ENCODE measurements around the gene RPS6KB2. TPM values are rescaled to one million over a fixed set of nuclear protein-coding genes. Genes with fewer than 3 reads are reported as not detected.

RPS6KB2 gene
- total RNA-seq: 10 to 100 TPM; 54.5 to 72.9 TPM

DNA sequence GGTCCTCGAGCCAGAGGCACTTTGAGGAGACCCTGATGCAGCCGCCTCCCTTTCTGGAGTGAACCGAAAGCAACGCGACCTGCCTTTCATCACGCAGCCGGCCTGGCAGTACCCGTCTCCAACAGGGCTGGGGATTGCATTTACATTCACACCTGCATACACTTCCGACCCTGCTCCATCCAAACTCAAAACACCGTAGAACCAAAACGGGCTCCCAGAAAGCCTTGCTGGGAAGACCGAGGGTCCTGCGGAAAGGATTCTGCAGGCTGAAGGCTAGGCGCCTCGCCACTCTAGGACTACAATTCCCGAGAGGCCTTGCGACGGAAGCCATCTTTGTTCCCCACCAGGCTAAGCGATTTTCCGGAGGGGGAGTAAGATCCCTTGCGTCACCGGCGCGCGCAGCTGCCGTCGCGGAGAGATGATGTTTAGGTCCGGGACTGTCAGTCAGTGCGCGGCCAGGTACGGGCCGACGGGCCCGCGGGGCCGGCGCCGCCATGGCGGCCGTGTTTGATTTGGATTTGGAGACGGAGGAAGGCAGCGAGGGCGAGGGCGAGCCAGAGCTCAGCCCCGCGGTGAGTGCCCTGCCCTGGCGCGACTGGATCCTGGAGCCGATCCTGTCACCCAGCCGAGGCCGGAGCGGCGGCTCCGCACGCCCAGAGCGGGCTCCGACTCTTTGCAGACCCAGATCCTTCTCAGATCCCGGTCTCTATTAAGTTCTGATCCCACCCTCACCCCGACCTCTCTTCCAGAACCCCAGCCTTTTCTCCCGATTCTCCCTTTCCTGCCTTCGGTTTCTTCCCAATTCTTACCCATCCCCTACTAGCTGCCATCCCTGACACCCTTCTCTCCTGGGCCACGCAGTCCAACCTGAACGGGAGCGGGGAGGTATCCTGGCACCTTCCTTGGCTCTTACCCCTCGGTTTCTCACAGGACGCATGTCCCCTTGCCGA, at the start of gene RPS6KB2:
Gene RPS6KB2, plus strand, starts transcription at position 443 of the 950 bp plus-strand sequence. Its CDS starts 52 bp downstream, at position 495.
- intact Hi-C loops (cut with DNase I): no loop called here
- under 1% methylated on average over 68 of the region's 68 CpGs for WGBS
- H3K4me3 ChIP-seq: peak within 1 kb of the TSS; percentile 77 to 86

GRCh38 chr11:67378544-67378943, 49.8 kb upstream of the RPS6KB2 start:
- no peak overlapping the region for H3K4me3 ChIP-seq
- intact Hi-C loops (cut with DNase I): no loop called here
- no peaks in the 10 kb centered on the region for H3K9me3 ChIP-seq
- no peak for DNase-seq (ENCODE audit: low spot score)
- WGBS: 94% methylated on average over 4 of the region's 4 CpGs
- peaks cover 4% of the 10 kb centered on the region for H3K4me1 ChIP-seq (replicated peaks)
- H3K27me3 ChIP-seq (replicated peaks; ENCODE audit: insufficient read depth): no peaks in the 10 kb centered on the region
- no peak overlapping the region for H3K27ac ChIP-seq
- TF ChIP-seq POLR2A (IDR thresholded peaks at IDR 0.05) (no peak), CTCF (IDR thresholded peaks at IDR 0.05) (no peak), POLR2AphosphoS5 (IDR thresholded peaks at IDR 0.05) (no peak)
- no peaks in the 10 kb centered on the region for H3K36me3 ChIP-seq

More for the DNA sequence above, at the start of gene RPS6KB2:
- Histone ChIP-seq H3K27me3 (replicated peaks; ENCODE audit: insufficient read depth) (no peaks in the 10 kb centered on the region), H3K9me3 (no peaks in the 10 kb centered on the region), H3K4me1 (replicated peaks) (peaks cover 10% of the 10 kb centered on the region), H3K27ac (peak within 1 kb of the TSS; percentile 86 to 88), H3K36me3 (peaks cover 0 to 9% of the 10 kb centered on the region in 2 donors)
- DNase-seq (ENCODE audit: low spot score): peak; percentile 98
- peak in 2 of 4 experiments; percentile 39 to 42 for TF ChIP-seq CTCF (IDR thresholded peaks at IDR 0.05)
- peak; percentile 91 for TF ChIP-seq POLR2A (IDR thresholded peaks at IDR 0.05)
- TF ChIP-seq POLR2AphosphoS5 (IDR thresholded peaks at IDR 0.05): peak; percentile 100

DNA sequence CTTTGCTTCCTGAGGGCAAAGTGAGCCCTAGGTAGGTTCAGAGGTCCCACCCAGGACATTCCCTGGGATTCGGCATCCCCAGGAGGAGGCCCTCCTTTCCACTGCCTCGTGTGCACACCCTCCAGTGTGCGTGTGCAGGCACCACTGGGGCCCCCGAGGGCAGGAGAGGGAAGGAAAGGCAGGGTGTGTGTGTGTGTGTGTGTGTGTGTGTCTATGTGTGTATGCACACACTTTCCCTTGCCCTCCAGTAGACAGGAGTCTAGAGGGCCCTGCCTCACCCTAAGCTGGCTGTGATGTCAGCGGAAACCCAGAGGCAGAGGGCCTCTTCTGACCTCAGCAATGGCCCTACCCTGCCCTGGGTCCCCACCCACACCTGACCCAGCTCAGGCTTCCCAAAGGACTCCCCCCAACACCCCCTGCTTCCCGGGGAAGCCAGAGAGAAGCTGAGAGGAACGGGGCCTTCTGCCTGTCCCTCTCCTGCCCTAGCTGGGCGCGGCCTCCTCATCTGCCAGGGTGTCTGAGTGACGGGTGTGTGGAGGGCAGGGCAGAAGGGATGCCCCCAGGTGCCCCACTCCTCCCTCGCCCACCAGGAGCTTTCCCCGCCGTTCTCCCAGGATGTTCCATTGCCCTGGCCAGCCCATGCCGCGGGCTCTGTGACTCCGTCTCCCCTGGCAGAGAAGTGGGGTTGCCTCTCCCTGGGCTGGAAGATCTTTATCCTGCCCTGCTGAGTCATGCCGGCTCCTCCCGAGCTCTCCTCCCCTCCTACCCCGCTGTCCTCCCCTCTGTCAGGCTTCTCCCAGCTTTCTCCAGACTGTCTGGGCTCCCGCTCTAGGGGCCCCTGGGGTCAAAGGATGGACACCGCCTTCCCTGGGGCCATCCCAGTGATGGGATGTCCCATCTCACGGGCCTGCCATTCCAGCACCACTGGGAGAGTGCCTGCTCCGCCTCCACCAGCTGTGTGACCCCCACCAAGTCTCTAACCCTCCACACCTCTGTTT, 48.9 kb upstream of the RPS6KB2 start:
- Histone ChIP-seq H3K9me3 (no peaks in the 10 kb centered on the region), H3K27me3 (replicated peaks; ENCODE audit: insufficient read depth) (no peaks in the 10 kb centered on the region), H3K4me1 (replicated peaks) (no peaks in the 10 kb centered on the region), H3K27ac (no peak overlapping the region), H3K36me3 (no peaks in the 10 kb centered on the region), H3K4me3 (no peak overlapping the region)
- 64% methylated on average over 23 of the region's 23 CpGs for WGBS
- intact Hi-C loops (cut with DNase I): loop anchor here (5.0 kb wide), 1 partner anchor 117 kb away; no protein-coding TSS in a partner anchor
- DNase-seq (ENCODE audit: low spot score): no peak
- TF ChIP-seq POLR2AphosphoS5 (IDR thresholded peaks at IDR 0.05): no peak
- no peak for TF ChIP-seq CTCF (IDR thresholded peaks at IDR 0.05)
- TF ChIP-seq POLR2A (IDR thresholded peaks at IDR 0.05): no peak

DNA sequence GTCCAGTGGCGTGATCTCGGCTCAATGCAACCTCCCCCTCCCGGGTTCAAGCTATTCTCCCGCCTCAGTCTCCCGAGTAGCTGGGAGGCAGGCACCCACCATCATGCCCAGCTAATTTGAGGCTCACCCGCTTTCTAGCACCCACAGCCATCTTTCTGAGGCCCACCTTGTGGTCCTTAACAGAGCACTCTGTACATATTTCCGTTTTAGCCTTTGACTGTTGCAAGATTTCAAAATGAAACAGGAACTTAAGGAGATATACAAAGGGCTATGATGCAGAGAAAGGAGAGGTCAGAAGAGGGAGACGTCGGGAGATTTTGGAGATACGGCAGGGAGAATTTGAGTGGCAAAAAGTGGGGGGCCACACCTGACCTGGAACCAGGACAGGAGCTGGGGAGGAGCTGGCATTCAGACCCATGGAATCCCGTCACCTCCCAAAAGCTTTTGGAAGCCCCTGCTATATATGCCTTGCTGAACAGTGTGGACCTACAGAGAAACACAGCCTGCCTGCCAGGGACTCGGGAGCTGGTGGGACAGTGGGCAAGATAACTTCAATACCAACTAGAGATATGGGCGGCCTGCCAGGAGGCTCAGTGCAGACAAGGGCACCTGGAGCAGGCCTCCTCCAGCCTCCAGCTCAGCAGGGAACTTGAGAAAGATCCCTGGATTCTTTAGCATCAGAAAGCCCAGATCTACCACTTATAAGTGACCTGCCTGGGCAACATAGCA, 46.9 kb upstream of the RPS6KB2 start:
- intact Hi-C loops (cut with DNase I): loop anchor here (5.0 kb wide), 1 partner anchor 119 kb away; no protein-coding TSS in a partner anchor
- peaks cover 3% of the 10 kb centered on the region for H3K4me1 ChIP-seq (replicated peaks)
- no peaks in the 10 kb centered on the region for H3K36me3 ChIP-seq
- WGBS: 79% methylated on average over 13 of the region's 13 CpGs
- no peak for TF ChIP-seq POLR2A (IDR thresholded peaks at IDR 0.05)
- no peak for TF ChIP-seq CTCF (IDR thresholded peaks at IDR 0.05)
- TF ChIP-seq POLR2AphosphoS5 (IDR thresholded peaks at IDR 0.05): no peak
- no peak for DNase-seq (ENCODE audit: low spot score)
- no peak overlapping the region for H3K27ac ChIP-seq
- H3K27me3 ChIP-seq (replicated peaks; ENCODE audit: insufficient read depth): no peaks in the 10 kb centered on the region
- no peak overlapping the region for H3K4me3 ChIP-seq
- H3K9me3 ChIP-seq: no peaks in the 10 kb centered on the region

All from prostate gland (tissue), 2 donors.